H1 (cell line): ENCODE results near the gene PCED1B. TPM values are rescaled to one million over a fixed set of nuclear protein-coding genes. Genes with fewer than 3 reads are reported as not detected.

Experiments used
- CTCF ChIA-PET: fragments of 300-600 bp; sonication (Branson Sonifier 250); formaldehyde crosslinking; loops from one replicate; lab custom pipeline; 2021; ENCODE audit not compliant: partially characterized antibody; lab: Charles Lee
- POLR2A ChIA-PET: fragments of 300-600 bp; sonication (Branson Sonifier 250); formaldehyde crosslinking; loops from one replicate; lab custom pipeline; 2021; ENCODE audit warnings: inconsistent platforms; ENCODE audit not compliant: partially characterized antibody; lab: Charles Lee
- DNase-seq, 2 experiments: peaks; one replicate each; pipeline versions ENCODE4 v3.0.0 to v3.0.0-alpha.2; 2010 to 2022; ENCODE audit warnings: low spot score in 2 of 2, low read depth in 1 of 2, mixed read lengths in 1 of 2
- FAIRE-seq: peaks from 2 replicates; lab custom pipeline; 2011; peaks lifted over from hg19 to GRCh38; lab: Jason Lieb, UNC
- H2AFZ ChIP-seq: 2 replicates; pipeline ENCODE4 v1.8.1; 2012; ENCODE audit warnings: low read length, inconsistent platforms
- H2AK5ac ChIP-seq: 2 replicates; pipeline ENCODE4 v1.6.1; 2013; ENCODE audit warnings: low read depth, low read length
- H2BK120ac ChIP-seq: replicated peaks from 2 replicates; pipeline ENCODE3; 2013; ENCODE audit warnings: low read depth, low read length, inconsistent platforms
- H2BK12ac ChIP-seq: 2 replicates; pipeline ENCODE4 v1.6.1; 2013; ENCODE audit warnings: low read depth, low read length
- H2BK15ac ChIP-seq: 2 replicates; pipeline ENCODE4 v1.6.1; 2013; ENCODE audit warnings: low read length
- H2BK20ac ChIP-seq: 2 replicates; pipeline ENCODE4 v1.6.1; 2013; ENCODE audit warnings: low read length
- H2BK5ac ChIP-seq: 2 replicates; pipeline ENCODE4 v1.6.1; 2013; ENCODE audit warnings: low read depth, low read length
- H3K14ac ChIP-seq: 2 replicates; pipeline ENCODE4 v1.6.1; 2013; ENCODE audit warnings: inconsistent platforms; ENCODE audit not compliant: insufficient read length
- H3K18ac ChIP-seq: 2 replicates; pipeline ENCODE4 v1.6.1; 2013; ENCODE audit warnings: low read length; ENCODE audit errors: extremely low read depth
- H3K23ac ChIP-seq: 2 replicates; pipeline ENCODE4 v1.6.1; 2013; ENCODE audit warnings: inconsistent platforms; ENCODE audit not compliant: insufficient read length
- H3K23me2 ChIP-seq: 2 replicates; pipeline ENCODE4 v1.6.1; 2013; ENCODE audit warnings: low read depth, low read length
- H3K27ac ChIP-seq: 2 replicates; pipeline ENCODE4 v1.6.1; 2011; ENCODE audit warnings: low read depth, low read length, inconsistent platforms
- H3K27me3 ChIP-seq, 4 experiments: replicated peaks in 1 of 4; 1 replicate in 1 of 4; 2 replicates in 3 of 4; pipeline versions ENCODE4 v1.6.1 to v1.8.1; 2011 to 2013; ENCODE audit warnings: low read length in 3 of 4, mild to moderate bottlenecking in 3 of 4, inconsistent platforms in 2 of 4, mixed read lengths in 2 of 4, moderate library complexity in 1 of 4; ENCODE audit not compliant: control insufficient read depth in 3 of 4, insufficient read depth in 3 of 4; ENCODE audit errors: extremely low read depth in 1 of 4
- H3K36me3 ChIP-seq, 4 experiments: 2 replicates each; pipeline versions ENCODE4 v1.6.1 to v1.8.1; 2011 to 2013; ENCODE audit warnings: mild to moderate bottlenecking in 4 of 4, low read length in 3 of 4, moderate library complexity in 2 of 4, control low read depth in 1 of 4, inconsistent platforms in 1 of 4; ENCODE audit not compliant: insufficient read depth in 4 of 4, control insufficient read depth in 2 of 4
- H3K4ac ChIP-seq: replicated peaks from 2 replicates; pipeline ENCODE3; 2013; ENCODE audit warnings: low read length, low read depth, mixed read lengths, inconsistent platforms; ENCODE audit not compliant: insufficient read length
- H3K4me1 ChIP-seq, 4 experiments: replicated peaks in 1 of 4; 1 replicate in 1 of 4; 2 replicates in 3 of 4; pipeline versions ENCODE4 v1.6.1 to v1.8.1; 2011 to 2013; ENCODE audit warnings: low read length in 3 of 4, inconsistent platforms in 2 of 4, mixed read lengths in 1 of 4; ENCODE audit not compliant: insufficient read depth in 4 of 4, control insufficient read depth in 3 of 4
- H3K4me2 ChIP-seq, 2 experiments: 2 replicates each; pipeline versions ENCODE4 v1.6.1 to v1.8.1; 2011 to 2013; ENCODE audit warnings: low read depth in 2 of 2, low read length in 2 of 2, control low read depth in 1 of 2, inconsistent platforms in 1 of 2, mild to moderate bottlenecking in 1 of 2; ENCODE audit not compliant: insufficient read depth in 1 of 2
- H3K4me3 ChIP-seq, 4 experiments: fragments of 200-600, 300-600 bp in 1 of 4; sonication (generic), shearing (Covaris generic), sonication (Bioruptor Twin) in 1 of 4; 2 replicates each; pipeline versions ENCODE4 v1.5.1 to v1.8.1; 2011 to 2016; ENCODE audit warnings: low read length in 4 of 4, low read depth in 3 of 4, control low read depth in 2 of 4, inconsistent platforms in 2 of 4, mild to moderate bottlenecking in 2 of 4, mixed read lengths in 1 of 4, moderate library complexity in 1 of 4; ENCODE audit not compliant: insufficient read depth in 2 of 4; ENCODE audit errors: extremely low read depth in 1 of 4
- H3K56ac ChIP-seq: replicated peaks from 2 replicates; pipeline ENCODE3; 2013; ENCODE audit warnings: low read depth, mild to moderate bottlenecking, mixed read lengths, low read length, inconsistent platforms; ENCODE audit not compliant: insufficient read length
- H3K79me1 ChIP-seq: 2 replicates; pipeline ENCODE4 v1.6.1; 2013; ENCODE audit warnings: low read depth, low read length, control low read depth
- H3K79me2 ChIP-seq, 2 experiments: 2 replicates each; pipeline versions ENCODE4 v1.6.1 to v1.8.1; 2012 to 2013; ENCODE audit warnings: low read length in 2 of 2, mild to moderate bottlenecking in 2 of 2, inconsistent platforms in 1 of 2; ENCODE audit not compliant: insufficient read depth in 2 of 2, control insufficient read depth in 1 of 2
- H3K9ac ChIP-seq, 4 experiments: replicated peaks in 1 of 4; 1 replicate in 1 of 4; 2 replicates in 3 of 4; pipeline versions ENCODE4 v1.6.1 to v1.8.1; 2011 to 2013; ENCODE audit warnings: low read depth in 3 of 4, low read length in 3 of 4, control low read depth in 2 of 4, mild to moderate bottlenecking in 2 of 4, moderate library complexity in 2 of 4, inconsistent platforms in 1 of 4; ENCODE audit errors: extremely low read depth in 1 of 4
- H3K9me3 ChIP-seq, 2 experiments: 2 replicates each; pipeline versions ENCODE4 v1.6.1 to v1.8.1; 2012 to 2013; ENCODE audit warnings: mild to moderate bottlenecking in 2 of 2, moderate library complexity in 2 of 2, control low read depth in 1 of 2, inconsistent platforms in 1 of 2, low read depth in 1 of 2, low read length in 1 of 2, mixed read lengths in 1 of 2; ENCODE audit not compliant: insufficient read depth in 2 of 2
- H4K20me1 ChIP-seq, 2 experiments: replicated peaks in 1 of 2; 2 replicates each; pipeline versions ENCODE3 to v1.8.1; 2011 to 2013; ENCODE audit warnings: inconsistent platforms in 2 of 2, low read length in 2 of 2, mild to moderate bottlenecking in 1 of 2; ENCODE audit not compliant: insufficient read depth in 2 of 2, control insufficient read depth in 1 of 2
- H4K5ac ChIP-seq: 2 replicates; pipeline ENCODE4 v1.6.1; 2013; ENCODE audit warnings: low read length, low read depth, mixed read lengths, inconsistent platforms; ENCODE audit not compliant: insufficient read length
- H4K8ac ChIP-seq: 2 replicates; pipeline ENCODE4 v1.8.0; 2013; ENCODE audit warnings: mild to moderate bottlenecking, moderate library complexity, low read length, inconsistent platforms; ENCODE audit not compliant: insufficient read depth; ENCODE audit errors: extremely low read depth
- H4K91ac ChIP-seq: replicated peaks from 2 replicates; pipeline ENCODE3; 2013; ENCODE audit warnings: low read length, mixed read lengths, inconsistent platforms; ENCODE audit not compliant: insufficient read length
- ASH2L ChIP-seq: fragments of 200-600, 300-600 bp; sonication (generic); IDR thresholded peaks from one replicate; pipeline ENCODE4 v1.7.1; 2017; ENCODE audit warnings: low read length
- CHD1 ChIP-seq: IDR thresholded peaks from 2 replicates; pipeline ENCODE4 v1.6.1; 2012; ENCODE audit warnings: low read depth, low read length, improper control_type of control experiment
- SIX5 ChIP-seq: IDR thresholded peaks from 2 replicates; pipeline ENCODE4 v1.6.1; 2011; ENCODE audit warnings: mild to moderate bottlenecking, low read depth, low read length
- WGBS, 2 experiments: shearing (Covaris generic) in 1 of 2; methylation state at CpG; one replicate each; pipeline versions ENCODE4 v1.1.6 to v1.1.7; 2013 to 2015; ENCODE audit warnings: low lambda C conversion rate in 2 of 2, mixed read lengths in 2 of 2, inconsistent platforms in 1 of 2, low coverage in 1 of 2, missing lambda C conversion rate in 1 of 2; ENCODE audit not compliant: insufficient replicate concordance in 2 of 2, insufficient coverage in 1 of 2, insufficient read length in 1 of 2; ENCODE audit errors: extremely low coverage in 1 of 2, missing lambda C conversion rate in 1 of 2; 5-methylcytosine and 5-hydroxymethylcytosine counted together
- polyA plus RNA-seq, 7 experiments: library from polyadenylated mRNA; depleted of rRNA in 3 of 7; stranded (reverse) in 5 of 7; unstranded in 2 of 7; fragments of >200 nt in 5 of 7; fragments of 200-250 nt in 2 of 7; gene quantifications; 1 replicate in 5 of 7; 2 replicates in 1 of 7; 4 replicates in 1 of 7; pipeline versions ENCODE4 v1.2.1 to v1.2.3, GENCODE V29; 2011 to 2013; ENCODE audit warnings: missing spikeins in 2 of 7, mixed read lengths in 2 of 7
- total RNA-seq: library from RNA; stranded (reverse); fragmentation: NEBNext Ultra II Directional; extraction: Animal tissue kit (Norgen Biotek cat#: 25700); gene quantifications from 2 replicates; pipeline ENCODE4 v1.2.1, GENCODE V29; 2021

The PCED1B gene
- total and polyA plus RNA-seq, 2 of the 8 experiments (the other 6 are each of a cell fraction or from before 2014, with no cell fraction given), result 4.7 to 5.4 TPM

DNA sequence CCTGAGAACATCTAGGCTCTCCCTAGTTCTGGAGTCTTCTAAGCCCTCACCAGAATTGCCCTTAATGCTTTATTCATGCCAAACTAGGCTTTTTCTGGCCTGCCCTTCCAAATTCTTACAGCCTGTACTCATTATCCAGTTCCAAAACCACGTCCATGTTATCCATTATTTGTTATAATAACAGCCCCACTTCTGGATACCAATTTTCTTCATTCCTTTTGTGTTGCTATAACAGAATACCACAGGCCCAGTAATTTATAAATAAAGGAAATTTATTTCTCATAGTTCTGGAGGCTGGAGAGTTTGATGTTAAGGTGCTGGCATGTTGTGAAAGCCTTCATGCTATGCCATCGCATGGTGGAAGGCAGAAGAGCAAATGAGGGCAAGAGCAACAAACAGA lies 68.3 kb downstream of the PCED1B start:
- no peaks in the 10 kb centered on the region for H3K79me2 ChIP-seq
- H4K91ac ChIP-seq, result no peak overlapping the region
- POLR2A ChIA-PET, result no interaction called here
- no peak overlapping the region for H2BK15ac ChIP-seq
- no peak overlapping the region for H4K5ac ChIP-seq
- no peak overlapping the region for H3K14ac ChIP-seq
- CTCF ChIA-PET, result no interaction called here
- no peaks in the 10 kb centered on the region for H3K23me2 ChIP-seq
- H3K56ac ChIP-seq, result no peak overlapping the region
- H2BK12ac ChIP-seq, result no peak overlapping the region
- TF ChIP-seq CHD1 (no peak), ASH2L (no peak), SIX5 (no peak)
- no peaks in the 10 kb centered on the region for H3K79me1 ChIP-seq
- no peak overlapping the region for H3K27ac ChIP-seq
- H3K36me3 ChIP-seq, result no peaks in the 10 kb centered on the region
- no peak overlapping the region for H3K9ac ChIP-seq
- no peak overlapping the region for H4K8ac ChIP-seq
- H2AFZ ChIP-seq, result no peak overlapping the region
- H3K9me3 ChIP-seq, result no peaks in the 10 kb centered on the region; a peak in 1 of 4 replicates
- DNase-seq (no peak), FAIRE-seq (no peak)
- H2BK20ac ChIP-seq, result no peak overlapping the region
- H2BK120ac ChIP-seq, result no peak overlapping the region
- H2AK5ac ChIP-seq, result no peak overlapping the region
- no peak overlapping the region for H2BK5ac ChIP-seq
- H3K27me3 ChIP-seq, result peaks cover 0 to 2% (median 0%) of the 10 kb centered on the region in 4 experiments; a peak in 1 of 7 replicates
- no peak overlapping the region for H3K18ac ChIP-seq
- no peak overlapping the region for H3K4me2 ChIP-seq
- H3K23ac ChIP-seq, result no peak overlapping the region
- 91% methylated on average over 2 of the region's 2 CpGs; no CpG with 5 or more reads in 1 of the 2 experiments for WGBS, 2 experiments
- no peaks in the 10 kb centered on the region for H3K4me1 ChIP-seq
- no peak overlapping the region for H3K4ac ChIP-seq
- no peak overlapping the region for H3K4me3 ChIP-seq
- H4K20me1 ChIP-seq, result no peaks in the 10 kb centered on the region
